GM19324 (cell line): ENCODE measurements around the gene ZNF500.

Experiments used
- ATAC-seq: cut with Tn5 transposase; IDR thresholded peaks from one replicate; pipeline ENCODE4 v1.9.1; 2021; ENCODE audit warnings: mild to moderate bottlenecking, moderate library complexity; ENCODE audit not compliant: unreplicated experiment, low FRiP score

ZNF500 gene

GRCh38 chr16:4713663-4714501 lies 53.1 kb downstream of the ZNF500 start:
- no peak for ATAC-seq

- no peak for ATAC-seq
Measured at GRCh38 chr16:4709481-4709880, 57.5 kb downstream of the ZNF500 start.

- no peak for ATAC-seq
Measured at GRCh38 chr16:4706871-4707270, 60.1 kb downstream of the ZNF500 start.

- no peak for ATAC-seq
Measured at GRCh38 chr16:4704913-4705312, 62.0 kb downstream of the ZNF500 start.

GRCh38 chr16:4704491-4704890 lies 62.5 kb downstream of the ZNF500 start:
- no peak for ATAC-seq

- ATAC-seq = no peak
Measured at GRCh38 chr16:4703906-4704305, 63.1 kb downstream of the ZNF500 start.

- ATAC-seq = no peak
Measured at GRCh38 chr16:4702466-4702808, 64.5 kb downstream of the ZNF500 start.

- no peak for ATAC-seq
Measured at GRCh38 chr16:4701791-4702465, 65.0 kb downstream of the ZNF500 start.

- no peak for ATAC-seq
Measured at GRCh38 chr16:4700997-4701743, 65.8 kb downstream of the ZNF500 start.

GRCh38 chr16:4700380-4700996 lies 66.5 kb downstream of the ZNF500 start:
- ATAC-seq = no peak

GRCh38 chr16:4699046-4699556 lies 67.9 kb downstream of the ZNF500 start:
- ATAC-seq = no peak

- no peak for ATAC-seq
Measured at GRCh38 chr16:4698321-4699045, 68.5 kb downstream of the ZNF500 start.
